Measurements from ENCODE around the gene PCDH15. TPM values are rescaled to one million over a fixed set of nuclear protein-coding genes. Genes with fewer than 3 reads are reported as not detected.

PCDH15 gene
- total and polyA plus RNA-seq, 2 of the 4 experiments (the other 2 are of a cell fraction) = not detected

DNA sequence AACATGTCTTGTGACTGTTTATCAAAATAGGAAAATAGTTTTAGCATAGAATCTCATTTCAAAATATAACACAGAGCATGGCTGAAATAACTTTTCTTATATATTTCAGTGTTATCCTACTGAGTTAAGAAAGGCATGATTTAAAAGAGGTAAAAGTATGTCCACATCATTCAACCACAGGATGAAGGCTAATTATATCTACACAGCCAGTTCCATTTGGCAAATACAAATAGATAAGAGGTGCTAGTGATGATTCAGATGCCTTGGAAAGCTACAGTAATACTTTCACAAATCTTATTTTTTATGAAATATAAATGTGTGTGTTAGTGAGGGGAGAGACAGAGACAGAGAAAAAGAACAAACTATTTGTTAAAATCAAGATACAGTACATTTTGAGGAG is 42.9 kb upstream of the PCDH15 start:
- H3K27ac ChIP-seq (ENCODE audit: insufficient read depth, low read length) = no peak overlapping the region
- no peaks in the 10 kb centered on the region for H3K27me3 ChIP-seq (ENCODE audit: control insufficient read depth, insufficient read depth, low read length)
- POLR2A ChIA-PET (ENCODE audit: unreplicated experiment) = no interaction called here

More for the DNA sequence above, 42.9 kb upstream of the PCDH15 start:
- intact Hi-C loops (cut with micrococcal nuclease) = no loop called here
- no peak for TF ChIP-seq MAFK (IDR thresholded peaks at IDR 0.05; ENCODE audit: low read depth, low read length)
- TF ChIP-seq, protein P1, sequence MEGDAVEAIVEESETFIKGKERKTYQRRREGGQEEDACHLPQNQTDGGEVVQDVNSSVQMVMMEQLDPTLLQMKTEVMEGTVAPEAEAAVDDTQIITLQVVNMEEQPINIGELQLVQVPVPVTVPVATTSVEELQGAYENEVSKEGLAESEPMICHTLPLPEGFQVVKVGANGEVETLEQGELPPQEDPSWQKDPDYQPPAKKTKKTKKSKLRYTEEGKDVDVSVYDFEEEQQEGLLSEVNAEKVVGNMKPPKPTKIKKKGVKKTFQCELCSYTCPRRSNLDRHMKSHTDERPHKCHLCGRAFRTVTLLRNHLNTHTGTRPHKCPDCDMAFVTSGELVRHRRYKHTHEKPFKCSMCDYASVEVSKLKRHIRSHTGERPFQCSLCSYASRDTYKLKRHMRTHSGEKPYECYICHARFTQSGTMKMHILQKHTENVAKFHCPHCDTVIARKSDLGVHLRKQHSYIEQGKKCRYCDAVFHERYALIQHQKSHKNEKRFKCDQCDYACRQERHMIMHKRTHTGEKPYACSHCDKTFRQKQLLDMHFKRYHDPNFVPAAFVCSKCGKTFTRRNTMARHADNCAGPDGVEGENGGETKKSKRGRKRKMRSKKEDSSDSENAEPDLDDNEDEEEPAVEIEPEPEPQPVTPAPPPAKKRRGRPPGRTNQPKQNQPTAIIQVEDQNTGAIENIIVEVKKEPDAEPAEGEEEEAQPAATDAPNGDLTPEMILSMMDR (conservative IDR thresholded peaks at IDR 0.05; ENCODE audit: low read depth, low read length) = no peak
- no peak for TF ChIP-seq MAZ (IDR thresholded peaks at IDR 0.05; ENCODE audit: borderline replicate concordance, low read depth, low read length)
- TF ChIP-seq POLR2A (IDR thresholded peaks at IDR 0.05; ENCODE audit: low read depth, low read length) = no peak
- no peak for TF ChIP-seq BHLHE40 (IDR thresholded peaks at IDR 0.05; ENCODE audit: low read depth, low read length)
- TF ChIP-seq, protein P2, sequence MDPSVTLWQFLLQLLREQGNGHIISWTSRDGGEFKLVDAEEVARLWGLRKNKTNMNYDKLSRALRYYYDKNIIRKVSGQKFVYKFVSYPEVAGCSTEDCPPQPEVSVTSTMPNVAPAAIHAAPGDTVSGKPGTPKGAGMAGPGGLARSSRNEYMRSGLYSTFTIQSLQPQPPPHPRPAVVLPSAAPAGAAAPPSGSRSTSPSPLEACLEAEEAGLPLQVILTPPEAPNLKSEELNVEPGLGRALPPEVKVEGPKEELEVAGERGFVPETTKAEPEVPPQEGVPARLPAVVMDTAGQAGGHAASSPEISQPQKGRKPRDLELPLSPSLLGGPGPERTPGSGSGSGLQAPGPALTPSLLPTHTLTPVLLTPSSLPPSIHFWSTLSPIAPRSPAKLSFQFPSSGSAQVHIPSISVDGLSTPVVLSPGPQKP (IDR thresholded peaks at IDR 0.05; ENCODE audit: borderline replicate concordance, low read depth, low read length) = no peak
- no peak for TF ChIP-seq CEBPB (IDR thresholded peaks at IDR 0.05; ENCODE audit: low read depth, low read length)
- no peak for TF ChIP-seq FOS (IDR thresholded peaks at IDR 0.05; ENCODE audit: low read depth, low read length)
- no peak for TF ChIP-seq SMC3 (IDR thresholded peaks at IDR 0.05; ENCODE audit: low read depth, low read length)
- no peak for TF ChIP-seq CHD1 (IDR thresholded peaks at IDR 0.05; ENCODE audit: low read depth, low read length)
- no peak for TF ChIP-seq RCOR1 (IDR thresholded peaks at IDR 0.05; ENCODE audit: insufficient replicate concordance, low read length)
- no peak for TF ChIP-seq NFE2L2 (IDR thresholded peaks at IDR 0.05; ENCODE audit: low read depth, low read length)
- no peak for TF ChIP-seq USF2 (IDR thresholded peaks at IDR 0.05; ENCODE audit: low read depth, low read length)
- TF ChIP-seq RAD21 (IDR thresholded peaks at IDR 0.05; ENCODE audit: low read length) = no peak
- no peak for TF ChIP-seq RFX5 (IDR thresholded peaks at IDR 0.05; ENCODE audit: low read depth, low read length)
- no peak overlapping the region for H4K5ac ChIP-seq (ENCODE audit: low read depth, low read length)
- CTCF ChIA-PET = interaction anchor here (0.6 kb wide), 1 partner anchor 730 kb away, joined by 3 read pairs; no protein-coding TSS in a partner anchor
- in situ Hi-C loops (cut with MboI; ENCODE audit: low sequenced_read_pairs) = no loop called here
- H2BK20ac ChIP-seq (ENCODE audit: low read depth, low read length) = no peak overlapping the region
- H3K23ac ChIP-seq (ENCODE audit: low read depth, low read length) = no peak overlapping the region
- no TSS peak for BruUV-seq (replicated peaks)
- ATAC-seq (ENCODE audit: low read depth) (no peak), DNase-seq (no peak)
- no peaks in the 10 kb centered on the region for H3K9me3 ChIP-seq (ENCODE audit: control insufficient read depth, insufficient read depth, low read length)
- H4K91ac ChIP-seq (ENCODE audit: insufficient read depth, low read depth, low read length) = no peak overlapping the region
- no peaks in the 10 kb centered on the region for H3K9me1 ChIP-seq (ENCODE audit: insufficient read depth, low read length)
- H2AK9ac ChIP-seq (replicated peaks; ENCODE audit: low read depth, low read length, poor library complexity) = no peak overlapping the region
- no peak overlapping the region for H3K18ac ChIP-seq (ENCODE audit: low read depth, low read length)
- no peaks in the 10 kb centered on the region for H3K4me1 ChIP-seq (ENCODE audit: control insufficient read depth, insufficient read depth, low read length)
- H2AFZ ChIP-seq (replicated peaks; ENCODE audit: low read length, poor library complexity) = no peak overlapping the region
- no peak overlapping the region for H3K9ac ChIP-seq (ENCODE audit: low read depth, low read length)
- no peak overlapping the region for H2AK5ac ChIP-seq (ENCODE audit: low read depth, low read length)
- H4K20me1 ChIP-seq (ENCODE audit: insufficient read depth, low read length) = no peaks in the 10 kb centered on the region
- no peak overlapping the region for H2BK120ac ChIP-seq (ENCODE audit: low read depth, low read length)
- no peak overlapping the region for H3K56ac ChIP-seq (ENCODE audit: extremely low read depth, insufficient read depth, low read length)
- H3K4me2 ChIP-seq (ENCODE audit: low read depth, low read length) = no peak overlapping the region
- H3K36me3 ChIP-seq (ENCODE audit: control insufficient read depth, insufficient read depth, low read length) = no peaks in the 10 kb centered on the region
- no peak overlapping the region for H3K4ac ChIP-seq (ENCODE audit: low read depth, low read length)
- H3K14ac ChIP-seq (replicated peaks; ENCODE audit: low read depth, low read length) = no peak overlapping the region
- H2BK15ac ChIP-seq (ENCODE audit: low read depth, low read length) = no peak overlapping the region
- dilution Hi-C loops (cut with HindIII; ENCODE audit: low sequenced_read_pairs, unreplicated experiment) = no loop called here
- H2BK5ac ChIP-seq (ENCODE audit: low read depth, low read length, poor library complexity, severe bottlenecking) = no peak overlapping the region
- H3K4me3 ChIP-seq (ENCODE audit: insufficient read depth, low read depth, low read length) = no peak overlapping the region
- H3K79me1 ChIP-seq (ENCODE audit: low read depth in 1 of 2, low read length in 2 of 2) = no peaks in the 10 kb centered on the region
- no peak overlapping the region for H4K8ac ChIP-seq (ENCODE audit: low read depth in 2 of 2, low read length in 2 of 2)

Measured in IMR-90 (cell line).